Lower lobe of right lung (tissue), 2 donors: ENCODE data around the gene GUCA2B. TPM values are rescaled to one million over a fixed set of nuclear protein-coding genes. Genes with fewer than 3 reads are reported as not detected.
A peak's percentile ranks its signal among the peaks of the same experiment; 100 is the strongest.

Experiments used
- ATAC-seq, 2 donors: fragments of 200-7000 bp; cut with Tn5 transposase; one replicate each; pipeline ENCODE4 v1.9.1; 2020 to 2022; ENCODE audit warnings: mild to moderate bottlenecking in 2 of 2, moderate library complexity in 2 of 2
- DNase-seq: peaks from one replicate; pipeline ENCODE4 v3.0.0-alpha.2; 2020
- H3K27ac ChIP-seq: fragments of 200-600 bp; one replicate; pipeline ENCODE4 v1.8.0; 2022
- H3K27me3 ChIP-seq: fragments of 200-600 bp; one replicate; pipeline ENCODE4 v1.8.0; 2022; ENCODE audit warnings: low read depth
- H3K36me3 ChIP-seq: fragments of 200-600 bp; one replicate; pipeline ENCODE4 v1.8.0; 2022; ENCODE audit warnings: mild to moderate bottlenecking
- H3K4me1 ChIP-seq: fragments of 200-600 bp; one replicate; pipeline ENCODE4 v1.8.0; 2022
- H3K4me3 ChIP-seq: fragments of 200-600 bp; one replicate; pipeline ENCODE4 v1.8.0; 2022; ENCODE audit warnings: mild to moderate bottlenecking
- H3K9me3 ChIP-seq: fragments of 200-600 bp; one replicate; pipeline ENCODE4 v1.8.0; 2022
- intact Hi-C: fragments of 100-400 bp; cut with DNase I; formaldehyde crosslinking; loops from one replicate; pipeline ENCODE4 v1.11.0; 2022
- total RNA-seq: library from RNA; stranded (reverse); fragmentation: NEBNext Ultra II Directional; extraction: Animal tissue kit (Norgen Biotek cat#: 25700); gene quantifications from one replicate; pipeline ENCODE4 v1.2.1, GENCODE V29; 2021
- TF ChIP-seq, protein P1 (sequence below): fragments of 200-600 bp; IDR thresholded peaks from one replicate; pipeline ENCODE4 v1.8.0; 2022; ENCODE audit warnings: antibody characterized with exemption, mild to moderate bottlenecking
- donor health status: DM: no; HTN: yes; CAD: no; lungs with severe emphysema.

Gene GUCA2B
- total RNA-seq, 1 donor from 2014 or later = not detected

DNA sequence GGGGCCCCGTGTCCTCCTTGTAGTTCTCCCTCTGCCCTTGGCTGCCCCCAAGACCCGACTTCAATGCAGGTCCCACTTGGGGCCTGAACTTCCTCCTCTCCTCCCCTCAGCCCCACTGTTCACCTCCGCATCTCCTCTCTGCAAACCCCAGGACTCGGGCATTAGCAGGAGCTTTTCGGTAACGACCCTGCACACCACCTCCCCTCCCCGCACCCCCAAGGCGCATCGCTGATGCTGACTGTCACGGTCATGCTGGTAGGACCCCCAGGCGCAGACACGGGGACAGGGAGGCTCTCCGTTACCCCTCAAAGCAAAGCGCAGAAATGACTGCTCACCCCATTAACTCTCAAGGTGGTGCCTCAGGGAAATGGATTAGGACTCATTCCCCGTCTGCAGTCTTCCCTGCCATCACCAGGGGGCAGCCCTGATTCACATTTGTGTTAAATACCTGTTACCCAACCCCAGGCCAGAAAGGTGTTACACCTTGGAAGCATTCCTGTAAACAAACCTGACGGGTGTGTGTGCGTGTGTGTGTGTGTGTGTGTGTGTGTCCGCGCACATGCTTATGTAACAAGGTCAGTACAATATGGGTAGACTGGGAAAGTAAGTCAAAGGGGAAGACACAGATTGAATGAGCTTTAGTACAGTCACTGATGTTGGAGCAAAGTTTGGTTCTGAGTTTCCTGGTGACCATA is 6.4 kb upstream of the GUCA2B start:
- DNase-seq (peak; percentile 83), ATAC-seq (peak; percentile 90 to 95)
- Histone ChIP-seq H3K4me1 (no peaks in the 10 kb centered on the region), H3K4me3 (no peak overlapping the region), H3K27ac (no peak overlapping the region), H3K36me3 (no peaks in the 10 kb centered on the region), H3K27me3 (peaks cover 26% of the 10 kb centered on the region), H3K9me3 (no peaks in the 10 kb centered on the region)
- TF ChIP-seq, protein P1, sequence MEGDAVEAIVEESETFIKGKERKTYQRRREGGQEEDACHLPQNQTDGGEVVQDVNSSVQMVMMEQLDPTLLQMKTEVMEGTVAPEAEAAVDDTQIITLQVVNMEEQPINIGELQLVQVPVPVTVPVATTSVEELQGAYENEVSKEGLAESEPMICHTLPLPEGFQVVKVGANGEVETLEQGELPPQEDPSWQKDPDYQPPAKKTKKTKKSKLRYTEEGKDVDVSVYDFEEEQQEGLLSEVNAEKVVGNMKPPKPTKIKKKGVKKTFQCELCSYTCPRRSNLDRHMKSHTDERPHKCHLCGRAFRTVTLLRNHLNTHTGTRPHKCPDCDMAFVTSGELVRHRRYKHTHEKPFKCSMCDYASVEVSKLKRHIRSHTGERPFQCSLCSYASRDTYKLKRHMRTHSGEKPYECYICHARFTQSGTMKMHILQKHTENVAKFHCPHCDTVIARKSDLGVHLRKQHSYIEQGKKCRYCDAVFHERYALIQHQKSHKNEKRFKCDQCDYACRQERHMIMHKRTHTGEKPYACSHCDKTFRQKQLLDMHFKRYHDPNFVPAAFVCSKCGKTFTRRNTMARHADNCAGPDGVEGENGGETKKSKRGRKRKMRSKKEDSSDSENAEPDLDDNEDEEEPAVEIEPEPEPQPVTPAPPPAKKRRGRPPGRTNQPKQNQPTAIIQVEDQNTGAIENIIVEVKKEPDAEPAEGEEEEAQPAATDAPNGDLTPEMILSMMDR = peak; percentile 81
- intact Hi-C loops = no loop called here

DNA sequence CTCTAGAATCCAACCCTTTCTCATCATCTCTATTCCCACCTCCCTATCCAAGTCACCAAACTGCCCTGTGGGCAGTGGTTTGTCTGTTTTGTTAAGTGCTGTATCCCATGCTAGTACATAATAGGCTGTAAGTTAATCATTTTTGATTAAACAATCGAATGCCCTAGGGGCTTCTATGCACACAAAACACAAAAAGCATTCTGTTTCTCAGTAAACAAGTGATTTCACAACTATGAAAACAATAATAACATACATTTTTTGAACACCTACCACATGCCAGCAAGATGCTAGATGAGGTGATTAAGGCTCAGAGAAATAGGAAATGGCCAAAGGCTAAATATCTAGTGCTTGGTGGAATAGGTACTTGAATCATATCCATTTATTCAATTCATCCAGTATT is 5.0 kb upstream of the GUCA2B start:
- Histone ChIP-seq H3K4me3 (no peak overlapping the region), H3K27me3 (peaks cover 26% of the 10 kb centered on the region), H3K9me3 (no peaks in the 10 kb centered on the region), H3K4me1 (no peaks in the 10 kb centered on the region), H3K36me3 (no peaks in the 10 kb centered on the region), H3K27ac (no peak overlapping the region)
- intact Hi-C loops = no loop called here
- DNase-seq (no peak), ATAC-seq (no peak)
- TF ChIP-seq, protein P1 = no peak

DNA sequence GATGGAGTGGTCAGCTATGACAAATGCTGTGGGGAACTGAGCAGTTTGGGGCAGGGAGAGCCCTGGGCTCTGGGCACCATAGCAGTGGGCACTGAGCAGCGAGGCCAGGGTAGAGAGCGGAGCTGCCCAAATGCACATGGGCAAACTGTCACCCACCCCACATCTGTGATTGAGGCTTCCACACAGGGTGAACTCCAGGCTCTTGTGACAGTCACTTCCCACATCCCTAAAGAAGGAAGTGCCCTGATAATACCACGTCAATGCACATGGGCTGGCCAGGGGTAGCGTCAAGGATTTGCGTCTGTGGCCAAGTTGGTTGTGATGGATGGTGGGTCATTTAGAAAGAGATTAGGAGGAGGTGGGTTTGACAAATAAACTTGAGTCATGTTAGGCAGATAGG is 2.6 kb upstream of the GUCA2B start:
- ATAC-seq (no peak), DNase-seq (no peak)
- Histone ChIP-seq H3K9me3 (no peaks in the 10 kb centered on the region), H3K27ac (no peak overlapping the region), H3K36me3 (no peaks in the 10 kb centered on the region), H3K27me3 (peaks cover 13% of the 10 kb centered on the region), H3K4me1 (no peaks in the 10 kb centered on the region), H3K4me3 (no peak overlapping the region)
- intact Hi-C loops = no loop called here
- TF ChIP-seq, protein P1 = no peak

DNA sequence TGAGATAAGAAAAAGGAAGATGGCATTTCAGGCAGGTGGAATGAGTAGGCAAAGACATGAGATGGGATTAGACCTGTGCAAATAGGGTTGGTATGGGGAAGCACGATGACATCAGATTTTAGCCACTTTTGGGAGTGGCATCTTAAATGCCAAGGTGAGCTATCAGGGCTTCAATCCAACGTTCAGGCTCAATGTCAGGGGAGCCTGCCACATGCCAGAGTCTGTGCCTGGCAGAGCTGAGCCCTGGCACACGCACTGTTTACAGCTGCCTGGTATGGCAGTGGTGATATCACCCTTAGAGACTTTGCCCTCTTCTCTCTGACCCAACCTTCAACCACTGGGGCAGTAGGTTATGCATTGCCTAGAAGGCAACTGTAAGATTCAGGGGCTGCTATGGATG is 1.1 kb upstream of the GUCA2B start:
- H3K27me3 ChIP-seq = no peaks in the 10 kb centered on the region
- intact Hi-C loops = no loop called here
- no peak overlapping the region for H3K4me3 ChIP-seq
- TF ChIP-seq, protein P1 = no peak
- DNase-seq (no peak), ATAC-seq (peak; percentile 76 to 85)
- no peaks in the 10 kb centered on the region for H3K36me3 ChIP-seq
- H3K9me3 ChIP-seq = no peaks in the 10 kb centered on the region
- no peaks in the 10 kb centered on the region for H3K4me1 ChIP-seq
- H3K27ac ChIP-seq = peak overlapping the region; percentile 18

DNA sequence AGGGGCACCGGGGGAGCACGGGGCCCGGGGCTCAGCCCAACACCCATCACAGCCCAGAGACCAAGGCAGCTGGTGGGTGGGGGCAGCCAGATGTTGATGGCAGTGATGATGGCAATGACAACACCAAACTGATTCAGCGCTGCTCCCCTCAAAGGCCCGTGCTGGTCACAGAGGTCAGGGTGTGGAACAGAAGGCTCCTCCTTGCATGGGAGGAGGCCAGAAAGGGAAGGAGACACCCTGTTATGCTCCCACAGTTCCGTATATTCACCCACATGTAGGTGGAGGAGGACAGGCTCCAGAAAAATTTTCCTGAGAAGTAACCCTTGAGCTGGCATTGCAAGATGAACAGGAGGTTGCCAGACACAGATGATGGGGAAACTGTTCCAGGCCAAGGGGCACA is 414 bp downstream of the GUCA2B start:
- TF ChIP-seq, protein P1 = no peak
- intact Hi-C loops = no loop called here
- ATAC-seq = no peak

More for the DNA sequence above, 414 bp downstream of the GUCA2B start:
- Histone ChIP-seq H3K27ac (no peak overlapping the region), H3K36me3 (no peaks in the 10 kb centered on the region), H3K27me3 (no peaks in the 10 kb centered on the region), H3K4me3 (no peak overlapping the region), H3K4me1 (no peaks in the 10 kb centered on the region), H3K9me3 (no peaks in the 10 kb centered on the region)
- DNase-seq = no peak
